ENCODE data around the gene CDK5.

DNA sequence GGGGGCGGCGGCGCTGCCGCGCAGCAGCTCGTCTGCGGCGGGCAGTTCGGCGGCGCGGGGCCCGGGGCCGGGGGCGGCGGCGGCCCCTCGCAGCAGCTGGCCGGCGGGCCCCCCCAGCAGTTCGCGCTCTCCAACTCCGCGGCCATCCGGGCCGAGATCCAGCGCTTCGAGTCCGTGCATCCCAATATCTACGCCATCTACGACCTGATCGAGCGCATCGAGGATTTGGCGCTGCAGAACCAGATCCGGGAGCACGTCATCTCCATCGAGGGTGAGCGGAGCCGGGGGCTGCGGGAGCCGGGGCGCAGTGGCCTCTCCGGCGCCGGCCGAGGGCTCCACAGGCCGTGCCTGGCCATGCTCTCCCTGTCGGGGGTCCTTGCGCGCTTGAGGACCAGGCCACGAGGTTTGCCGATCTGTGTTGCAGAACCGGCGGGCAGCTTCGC, 29.1 kb upstream of the CDK5 start:
- TF ChIP-seq CTCF (IDR thresholded peaks at IDR 0.05) (no peak), POLR2A (IDR thresholded peaks at IDR 0.05) (no peak)

All from adrenal gland (tissue), 5 donors.